ENCODE results near the gene HOXB2. TPM values are rescaled to one million over a fixed set of nuclear protein-coding genes. Genes with fewer than 3 reads are reported as not detected.
"Not testable (repeated sequence)": the region's sequence is repeated elsewhere in the genome, so short reads cannot be mapped to it uniquely, and the experiment has no call there.

Gene HOXB2
- total and polyA plus RNA-seq, 9 of the 15 experiments (the other 6 are each of a cell fraction or from before 2014, with no cell fraction given): 2.1 to 97.7 (median 21.2) TPM

DNA sequence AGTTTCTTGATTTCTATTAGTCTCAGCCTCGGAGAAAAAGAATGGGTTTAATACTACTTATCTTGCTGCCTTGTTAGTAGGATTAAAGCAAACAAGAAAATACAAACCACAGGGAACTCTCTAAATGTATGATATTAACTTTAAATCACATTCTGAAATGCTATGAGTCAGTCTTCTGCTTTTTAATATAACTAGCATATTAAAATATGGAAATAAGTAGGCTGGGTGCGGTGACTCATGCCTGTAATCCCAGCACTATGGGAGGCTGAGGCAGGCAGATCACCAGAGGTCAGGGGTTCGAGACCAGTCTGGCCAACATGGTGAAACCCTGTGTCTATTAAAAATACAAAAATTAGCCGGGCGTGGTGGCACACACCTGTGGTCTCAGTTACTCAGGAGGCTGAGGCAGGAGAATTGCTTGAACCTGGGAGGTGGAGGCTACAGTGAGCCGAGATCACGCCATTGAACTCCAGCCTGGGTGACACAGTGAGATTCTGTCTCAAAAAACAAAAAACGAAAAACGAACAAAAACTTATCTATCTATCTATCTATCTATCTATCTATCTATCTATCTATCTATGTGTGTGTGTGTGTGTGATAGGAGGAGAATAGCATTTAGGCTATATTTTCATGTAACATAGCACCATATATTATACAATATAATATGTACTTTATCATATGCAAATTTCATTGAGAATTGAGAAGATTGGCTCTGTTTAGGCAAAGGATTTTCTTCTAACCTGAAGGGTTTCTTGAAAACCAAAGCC lies 8.9 kb downstream of the HOXB2 start:
- H3K9me1 ChIP-seq (ENCODE audit: control insufficient read depth, insufficient read depth, low read length); FAIRE-seq; H3K27ac ChIP-seq (ENCODE audit: extremely low read depth, low read depth, low read length); H3K36me3 ChIP-seq (ENCODE audit: control insufficient read depth, insufficient read depth, low read length); H3K4me2 ChIP-seq (ENCODE audit: insufficient read depth, low read length); DNase-seq (ENCODE audit: extremely low read depth in 1 of 4, low spot score in 3 of 4); intact Hi-C loops (cut with micrococcal nuclease); H3K9ac ChIP-seq (ENCODE audit: insufficient read depth in 1 of 2, low read depth in 2 of 2, low read length in 2 of 2); H4K20me1 ChIP-seq (replicated peaks; ENCODE audit: control insufficient read depth, insufficient read depth, low read length); H3K9me3 ChIP-seq (replicated peaks; ENCODE audit: control insufficient read depth, insufficient read depth, low read depth, low read length); H3K27me3 ChIP-seq (ENCODE audit: control insufficient read depth in 2 of 2, insufficient read depth in 2 of 2, low read length in 2 of 2); H3K4me3 ChIP-seq; in situ Hi-C loops (cut with MboI); BruUV-seq (replicated peaks); ATAC-seq; H2AFZ ChIP-seq (ENCODE audit: low read depth, low read length); TF ChIP-seq ATF3 (CRISPR knock-in tag; conservative IDR thresholded peaks at IDR 0.05): not testable (repeated sequence)
- POLR2A ChIA-PET: interaction anchor here (0.7 to 1.9 kb wide), 3 partner anchors 11 to 1089 kb away, joined by 3 to 8 read pairs (median 5); no protein-coding TSS in a partner anchor
- CTCF ChIA-PET (ENCODE audit: low intra/inter-chr PET ratio): interaction anchor here (0.8 kb wide), 1 partner anchor 14 kb away, joined by 4 read pairs; no protein-coding TSS in a partner anchor
- WGBS (ENCODE audit: insufficient coverage, low coverage, missing lambda C conversion rate): 72% methylated on average over 9 of the region's 9 CpGs
- Histone ChIP-seq H3K4me1 (replicated peaks in 1 of 2; ENCODE audit: control insufficient read depth in 2 of 2, insufficient read depth in 2 of 2, low read length in 2 of 2) (peaks cover 10 to 27% of the 10 kb centered on the region in 2 experiments), H3K79me2 (ENCODE audit: control insufficient read depth, insufficient read depth, low read length) (peaks cover 12% of the 10 kb centered on the region)
- TF ChIP-seq DACH1 (IDR thresholded peaks at IDR 0.05; ENCODE audit: partially characterized antibody) (peak; percentile 98), ATF3 (IDR thresholded peaks at IDR 0.05) (0 out of 2 replicates have a peak, but pooled peaks have one; percentile 13)
- TF ChIP-seq, protein P1, sequence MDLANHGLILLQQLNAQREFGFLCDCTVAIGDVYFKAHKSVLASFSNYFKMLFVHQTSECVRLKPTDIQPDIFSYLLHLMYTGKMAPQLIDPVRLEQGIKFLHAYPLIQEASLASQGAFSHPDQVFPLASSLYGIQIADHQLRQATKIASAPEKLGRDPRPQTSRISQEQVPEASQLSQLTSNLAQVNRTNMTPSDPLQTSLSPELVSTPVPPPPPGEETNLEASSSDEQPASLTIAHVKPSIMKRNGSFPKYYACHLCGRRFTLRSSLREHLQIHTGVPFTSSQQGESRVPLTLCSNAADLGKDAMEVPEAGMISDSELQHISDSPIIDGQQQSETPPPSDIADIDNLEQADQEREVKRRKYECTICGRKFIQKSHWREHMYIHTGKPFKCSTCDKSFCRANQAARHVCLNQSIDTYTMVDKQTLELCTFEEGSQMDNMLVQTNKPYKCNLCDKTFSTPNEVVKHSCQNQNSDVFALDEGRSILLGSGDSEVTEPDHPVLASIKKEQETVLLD (IDR thresholded peaks at IDR 0.05): peak; percentile 52; the same call in 1 of the 2 replicates
